Stomach (tissue), 9 donors: Measurements from ENCODE around the gene CRYBG1. TPM values are rescaled to one million over a fixed set of nuclear protein-coding genes. Genes with fewer than 3 reads are reported as not detected.
A peak's percentile ranks its signal among the peaks of the same experiment; 100 is the strongest.

Source experiments
- DNase-seq, 2 donors: peaks; one replicate each; pipeline versions ENCODE4 v3.0.0 to v3.0.0-alpha.2; 2013 to 2019
- H3K27ac ChIP-seq, 5 donors: fragments of 200-600 bp in 4 of 5; sonication (generic) in 4 of 5; one replicate each; pipeline ENCODE4 v1.5.1; 2013 to 2019; ENCODE audit warnings: mild to moderate bottlenecking in 1 of 5, moderate library complexity in 1 of 5
- H3K27me3 ChIP-seq, 3 donors: fragments of 200-600 bp; sonication (generic); one replicate each; pipeline ENCODE4 v1.5.1; 2017 to 2019; ENCODE audit warnings: mixed run types in 1 of 3
- H3K36me3 ChIP-seq, 4 donors: fragments of 200-600 bp; sonication (generic); 1 replicate in 3 of 4; 2 replicates in 1 of 4; pipeline ENCODE4 v1.5.1; 2016 to 2019
- H3K4me1 ChIP-seq, 4 donors: fragments of 200-600 bp; sonication (generic); one replicate each; pipeline ENCODE4 v1.5.1; 2016 to 2019
- H3K4me3 ChIP-seq, 4 donors: fragments of 200-600 bp; sonication (generic) in 3 of 4; one replicate each; pipeline ENCODE4 v1.5.1; 2016 to 2019; ENCODE audit warnings: mild to moderate bottlenecking in 1 of 4
- H3K9me3 ChIP-seq, 4 donors: fragments of 200-600 bp; sonication (generic); one replicate each; pipeline ENCODE4 v1.5.1; 2016 to 2019
- CTCF ChIP-seq, 7 experiments: fragments of 450-650 bp in 4 of 7; fragments of 200-600 bp in 3 of 7; sonication (generic) in 3 of 7; IDR thresholded peaks; one replicate each; pipeline ENCODE4 v1.5.1; 2016 to 2019; ENCODE audit warnings: antibody characterized with exemption in 7 of 7, control low read depth in 2 of 7, mild to moderate bottlenecking in 1 of 7
- EP300 ChIP-seq: sonication (generic); formaldehyde crosslinking; IDR thresholded peaks from one replicate; pipeline ENCODE4 v1.6.1; 2017; ENCODE audit warnings: antibody characterized with exemption
- POLR2A ChIP-seq, 4 donors: fragments of 450-650 bp; IDR thresholded peaks; one replicate each; pipeline ENCODE4 v1.6.1; 2016; ENCODE audit warnings: antibody characterized with exemption in 4 of 4, control low read depth in 2 of 4, mild to moderate bottlenecking in 1 of 4, moderate library complexity in 1 of 4
- POLR2AphosphoS5 ChIP-seq, 3 donors: sonication (generic); formaldehyde crosslinking; IDR thresholded peaks; one replicate each; pipeline ENCODE4 v1.6.1; 2016; ENCODE audit warnings: antibody characterized with exemption in 3 of 3
- WGBS, 5 donors: extraction: QIAGEN DNeasy Blood & Tissue Kit in 3 of 5; methylation state at CpG; one replicate each; pipeline versions ENCODE4 v1.1.5 to v1.1.7; 2013 to 2018; 5-methylcytosine and 5-hydroxymethylcytosine counted together
- intact Hi-C: fragments of 100-400 bp; cut with DNase I; formaldehyde crosslinking; loops from one replicate; pipeline ENCODE4 v1.15.1; 2023; ENCODE audit warnings: low total_unique reads
- polyA plus RNA-seq, 3 donors: library from polyadenylated mRNA; stranded (reverse); fragments of 200-250 nt; gene quantifications; one replicate each; pipeline ENCODE4 v1.2.3, GENCODE V29; 2013
- total RNA-seq, 5 donors: library from RNA; depleted of rRNA; stranded (reverse); fragments of >200 nt; gene quantifications; one replicate each; pipeline versions ENCODE4 v1.1.0 to v1.2.3, GENCODE V29; 2014 to 2016
- donor health status: healthy with polysubstance abuse.
- donor health status: Bipolar disorder and iron deficiency.
- donor health status: healthy.

Gene CRYBG1
- total and polyA plus RNA-seq, 8 donors: 0.45 to 47.2 (median 9.9) TPM

GRCh38 chr6:106325336-106326178, 35.0 kb upstream of the CRYBG1 start, which contains the start of gene ATG5:
ATG5 (minus strand) TSS chr6:106325760; CDS start chr6:106316208, 9,552 bp downstream.
- Histone ChIP-seq H3K4me1 (peaks cover 9 to 34% (median 24%) of the 10 kb centered on the region in 4 donors), H3K27ac (peak within 1 kb of the TSS; percentile 87 to 97 (median 93)), H3K27me3 (peaks cover 0 to 15% (median 3%) of the 10 kb centered on the region in 3 donors), H3K4me3 (peak within 1 kb of the TSS; percentile 70 to 84 (median 75)), H3K36me3 (no peaks in the 10 kb centered on the region), H3K9me3 (no peaks in the 10 kb centered on the region)
- intact Hi-C loops: no loop called here
- 1 to 4% (median 2%) methylated on average over 24 to 56 of the region's 56 CpGs for WGBS, 5 donors
- peak in 1 of 4 donors; percentile 57 for TF ChIP-seq POLR2A (IDR thresholded peaks at IDR 0.05)
- no peak for TF ChIP-seq EP300
- TF ChIP-seq POLR2AphosphoS5 (IDR thresholded peaks at IDR 0.05): peak; percentile 89 to 98 (median 93)
- no peak for TF ChIP-seq CTCF (IDR thresholded peaks at IDR 0.05)
- DNase-seq: peak; percentile 100

- no peak overlapping the region for H3K4me3 ChIP-seq
- intact Hi-C loops: loop anchor here (10.0 kb wide), 1 partner anchor 240 kb away; no protein-coding TSS in a partner anchor
- H3K36me3 ChIP-seq: no peaks in the 10 kb centered on the region
- peaks cover 0 to 13% (median 1%) of the 10 kb centered on the region in 3 donors for H3K27me3 ChIP-seq
- no peaks in the 10 kb centered on the region for H3K9me3 ChIP-seq
- DNase-seq: peak; percentile 55 to 78
- WGBS, 5 donors: 21 to 26% (median 23%) methylated on average over 5 of the region's 5 CpGs
- peaks cover 0 to 8% (median 0%) of the 10 kb centered on the region in 4 donors for H3K4me1 ChIP-seq
- no peak overlapping the region for H3K27ac ChIP-seq
- TF ChIP-seq EP300: no peak
- peak in 5 of 7 experiments; percentile 39 to 73 (median 47) for TF ChIP-seq CTCF (IDR thresholded peaks at IDR 0.05)
These were observed 25.7 kb upstream of the CRYBG1 start for GRCh38 chr6:106334646-106335448.

- peaks cover 0 to 8% (median 0%) of the 10 kb centered on the region in 4 donors for H3K4me1 ChIP-seq
These were observed 21.0 kb upstream of the CRYBG1 start for GRCh38 chr6:106339334-106340029.

More at GRCh38 chr6:106339334-106340029, 21.0 kb upstream of the CRYBG1 start:
- intact Hi-C loops: loop anchor here (10.0 kb wide), 1 partner anchor 235 kb away; no protein-coding TSS in a partner anchor
- Histone ChIP-seq H3K27ac (no peak overlapping the region), H3K27me3 (no peaks in the 10 kb centered on the region), H3K9me3 (no peaks in the 10 kb centered on the region), H3K36me3 (no peaks in the 10 kb centered on the region), H3K4me3 (no peak overlapping the region)
- TF ChIP-seq EP300: no peak
- TF ChIP-seq POLR2A (IDR thresholded peaks at IDR 0.05): no peak
- TF ChIP-seq POLR2AphosphoS5 (IDR thresholded peaks at IDR 0.05): no peak
- TF ChIP-seq CTCF (IDR thresholded peaks at IDR 0.05): peak in 5 of 7 experiments; percentile 45 to 69 (median 66)
- peak; percentile 54 to 81 for DNase-seq
- WGBS, 5 donors: 11 to 16% (median 13%) methylated on average over 9 of the region's 9 CpGs
